SK-N-MC (cell line): ENCODE results near the gene CWC27.

Experiments used
- EZH2 ChIP-seq: fragments of 200-600 bp; sonication (generic); IDR thresholded peaks from one replicate; pipeline ENCODE4 v1.6.1; 2017; ENCODE audit warnings: antibody characterized with exemption
- POLR2AphosphoS5 ChIP-seq: IDR thresholded peaks from 2 replicates; pipeline ENCODE4 v1.6.1; 2012; ENCODE audit warnings: mild to moderate bottlenecking, low read depth, low read length, borderline replicate concordance

- TF ChIP-seq POLR2AphosphoS5 (no peak), EZH2 (no peak)
Measured at GRCh38 chr5:65037831-65038815, 269.4 kb downstream of the CWC27 start.
